Purkinje cell (primary cell): ENCODE data around the gene MARF1. TPM values are rescaled to one million over a fixed set of nuclear protein-coding genes. Genes with fewer than 3 reads are reported as not detected.

Source experiments
- polyA plus RNA-seq: library from polyadenylated mRNA; unstranded; fragments of >200 nt; fragmentation: Nextera tagmentation; gene quantifications from 2 replicates; pipeline ENCODE4 v1.2.1, GENCODE V29; 2014

The MARF1 gene, protein sequence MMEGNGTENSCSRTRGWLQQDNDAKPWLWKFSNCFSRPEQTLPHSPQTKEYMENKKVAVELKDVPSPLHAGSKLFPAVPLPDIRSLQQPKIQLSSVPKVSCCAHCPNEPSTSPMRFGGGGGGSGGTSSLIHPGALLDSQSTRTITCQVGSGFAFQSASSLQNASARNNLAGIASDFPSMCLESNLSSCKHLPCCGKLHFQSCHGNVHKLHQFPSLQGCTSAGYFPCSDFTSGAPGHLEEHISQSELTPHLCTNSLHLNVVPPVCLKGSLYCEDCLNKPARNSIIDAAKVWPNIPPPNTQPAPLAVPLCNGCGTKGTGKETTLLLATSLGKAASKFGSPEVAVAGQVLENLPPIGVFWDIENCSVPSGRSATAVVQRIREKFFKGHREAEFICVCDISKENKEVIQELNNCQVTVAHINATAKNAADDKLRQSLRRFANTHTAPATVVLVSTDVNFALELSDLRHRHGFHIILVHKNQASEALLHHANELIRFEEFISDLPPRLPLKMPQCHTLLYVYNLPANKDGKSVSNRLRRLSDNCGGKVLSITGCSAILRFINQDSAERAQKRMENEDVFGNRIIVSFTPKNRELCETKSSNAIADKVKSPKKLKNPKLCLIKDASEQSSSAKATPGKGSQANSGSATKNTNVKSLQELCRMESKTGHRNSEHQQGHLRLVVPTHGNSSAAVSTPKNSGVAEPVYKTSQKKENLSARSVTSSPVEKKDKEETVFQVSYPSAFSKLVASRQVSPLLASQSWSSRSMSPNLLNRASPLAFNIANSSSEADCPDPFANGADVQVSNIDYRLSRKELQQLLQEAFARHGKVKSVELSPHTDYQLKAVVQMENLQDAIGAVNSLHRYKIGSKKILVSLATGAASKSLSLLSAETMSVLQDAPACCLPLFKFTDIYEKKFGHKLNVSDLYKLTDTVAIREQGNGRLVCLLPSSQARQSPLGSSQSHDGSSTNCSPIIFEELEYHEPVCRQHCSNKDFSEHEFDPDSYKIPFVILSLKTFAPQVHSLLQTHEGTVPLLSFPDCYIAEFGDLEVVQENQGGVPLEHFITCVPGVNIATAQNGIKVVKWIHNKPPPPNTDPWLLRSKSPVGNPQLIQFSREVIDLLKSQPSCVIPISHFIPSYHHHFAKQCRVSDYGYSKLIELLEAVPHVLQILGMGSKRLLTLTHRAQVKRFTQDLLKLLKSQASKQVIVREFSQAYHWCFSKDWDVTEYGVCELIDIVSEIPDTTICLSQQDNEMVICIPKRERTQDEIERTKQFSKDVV (N-terminal part only)
- 6.4 and 14.4 TPM in 2 replicates for polyA plus RNA-seq

DNA sequence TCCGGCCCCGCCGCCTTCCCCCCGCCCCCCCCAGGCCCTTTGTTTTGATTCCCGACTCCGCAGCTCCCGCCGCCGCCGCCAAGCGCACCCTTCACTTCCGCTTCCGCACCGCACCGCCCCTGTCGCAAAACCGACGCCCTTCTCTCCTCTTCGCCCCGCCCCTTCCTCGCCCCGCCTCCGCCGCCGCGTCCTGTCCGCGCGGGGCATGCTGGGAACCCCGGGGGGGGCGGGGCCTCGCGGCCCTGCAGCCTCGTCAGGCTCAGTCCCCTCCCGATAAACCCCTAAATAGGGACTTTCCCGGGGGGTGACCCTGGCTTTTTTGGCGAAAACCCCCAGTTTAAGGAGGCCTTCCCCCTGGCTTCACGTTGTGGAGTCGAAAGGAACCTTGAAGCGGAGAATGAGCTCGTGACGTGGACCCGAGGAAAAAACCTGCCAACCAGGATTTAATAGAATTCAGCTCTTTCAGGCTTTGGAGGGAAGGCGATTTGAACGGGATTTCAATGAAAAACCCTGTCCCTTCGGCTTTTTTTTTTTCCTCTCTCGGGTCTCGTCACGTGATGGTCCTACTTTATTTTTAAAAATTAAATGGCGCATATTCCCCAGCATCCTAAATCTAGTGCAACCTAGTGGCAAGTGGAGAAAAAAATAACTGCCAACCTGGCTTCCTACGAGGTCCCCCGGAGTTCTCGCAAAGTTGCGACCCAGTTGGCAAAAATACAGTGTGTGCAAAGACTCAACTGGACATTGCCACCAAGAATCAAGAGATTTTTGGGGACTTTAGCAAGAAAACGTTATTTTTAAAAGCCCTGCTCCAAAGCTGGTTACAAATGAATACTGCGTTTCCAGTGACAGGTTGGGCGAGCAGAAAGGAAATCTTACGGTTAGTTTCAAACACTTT lies at the start of gene MARF1:
TSS of gene MARF1 (minus strand) at position 107 of the 898 bp plus-strand sequence. CDS start 3,921 bp downstream, outside the sequence.

DNA sequence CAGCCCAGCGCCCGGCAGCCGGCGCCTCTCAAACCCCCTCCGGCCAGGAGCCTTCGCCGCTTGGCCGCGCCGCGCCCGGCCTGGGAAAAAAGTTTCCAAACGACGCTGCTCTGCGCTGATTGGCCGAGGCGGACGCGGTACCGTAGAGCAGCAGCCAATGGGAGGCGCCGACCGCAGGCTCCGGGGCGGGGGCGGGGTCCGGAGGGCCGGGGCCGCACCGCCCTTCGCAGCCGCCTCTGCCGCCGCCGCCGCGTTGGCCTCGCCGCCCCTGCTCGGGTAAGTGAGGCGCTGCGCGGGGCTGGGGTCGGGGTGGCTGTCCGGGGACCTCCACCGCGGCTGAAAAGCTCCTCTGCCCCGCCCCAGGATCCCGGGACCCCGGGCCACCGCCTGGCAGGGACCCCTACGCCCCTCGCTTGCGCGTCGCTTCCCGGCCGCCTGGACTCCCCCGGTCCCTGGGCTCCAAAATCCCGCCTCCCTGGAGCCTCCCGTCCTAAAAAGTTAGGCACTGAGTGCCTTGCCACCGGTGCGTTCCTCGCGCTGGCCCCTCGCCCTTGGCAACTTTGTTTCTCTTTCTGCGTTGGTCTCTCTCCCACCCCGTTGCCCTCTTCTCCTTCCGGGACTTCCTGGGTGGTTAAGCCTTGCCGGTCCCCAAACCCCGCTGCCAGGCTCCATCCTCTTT lies 7.2 kb upstream of the MARF1 start, which contains the start of gene NDE1:
TSS of gene NDE1 (plus strand) at position 227 of the 679 bp plus-strand sequence. CDS start 14,534 bp downstream, outside the sequence.

Other genes with a start within 250 kb of the MARF1 start
- 3.0 and 4.5 TPM in 2 replicates for gene MPV17L, start 247.4 kb downstream of the MARF1 start, polyA plus RNA-seq
- gene BMERB1, start 208.6 kb downstream of the MARF1 start, polyA plus RNA-seq = 49.7 and 69.6 TPM in 2 replicates
- gene NDE1, start 7.1 kb upstream of the MARF1 start, polyA plus RNA-seq = 1.0 and 1.5 TPM in 2 replicates
- gene MYH11, start 213.9 kb upstream of the MARF1 start, polyA plus RNA-seq = not detected in 2 replicates
- 30.2 and 63.6 TPM in 2 replicates for gene CEP20, start 245.4 kb upstream of the MARF1 start, polyA plus RNA-seq